Esophagus muscularis mucosa (tissue), 3 donors: ENCODE data around the gene ARHGEF39.
"Not testable (repeated sequence)": the region's sequence is repeated elsewhere in the genome, so short reads cannot be mapped to it uniquely, and the experiment has no call there.

Experiments used
- POLR2A ChIP-seq: fragments of 450-650 bp; IDR thresholded peaks from one replicate; pipeline ENCODE4 v1.6.1; 2017; ENCODE audit warnings: antibody characterized with exemption, moderate library complexity, mild to moderate bottlenecking, low read depth
- TF ChIP-seq, protein P1 (sequence below), 3 experiments: fragments of 200-600 bp in 2 of 3; fragments of 450-650 bp in 1 of 3; sonication (generic) in 2 of 3; IDR thresholded peaks; one replicate each; pipeline ENCODE4 v1.5.1; 2017 to 2019; ENCODE audit warnings: antibody characterized with exemption in 3 of 3, mild to moderate bottlenecking in 2 of 3, moderate library complexity in 1 of 3

GRCh38 chr9:35640431-35640830 lies 24.6 kb downstream of the ARHGEF39 start:
- TF ChIP-seq, protein P1, sequence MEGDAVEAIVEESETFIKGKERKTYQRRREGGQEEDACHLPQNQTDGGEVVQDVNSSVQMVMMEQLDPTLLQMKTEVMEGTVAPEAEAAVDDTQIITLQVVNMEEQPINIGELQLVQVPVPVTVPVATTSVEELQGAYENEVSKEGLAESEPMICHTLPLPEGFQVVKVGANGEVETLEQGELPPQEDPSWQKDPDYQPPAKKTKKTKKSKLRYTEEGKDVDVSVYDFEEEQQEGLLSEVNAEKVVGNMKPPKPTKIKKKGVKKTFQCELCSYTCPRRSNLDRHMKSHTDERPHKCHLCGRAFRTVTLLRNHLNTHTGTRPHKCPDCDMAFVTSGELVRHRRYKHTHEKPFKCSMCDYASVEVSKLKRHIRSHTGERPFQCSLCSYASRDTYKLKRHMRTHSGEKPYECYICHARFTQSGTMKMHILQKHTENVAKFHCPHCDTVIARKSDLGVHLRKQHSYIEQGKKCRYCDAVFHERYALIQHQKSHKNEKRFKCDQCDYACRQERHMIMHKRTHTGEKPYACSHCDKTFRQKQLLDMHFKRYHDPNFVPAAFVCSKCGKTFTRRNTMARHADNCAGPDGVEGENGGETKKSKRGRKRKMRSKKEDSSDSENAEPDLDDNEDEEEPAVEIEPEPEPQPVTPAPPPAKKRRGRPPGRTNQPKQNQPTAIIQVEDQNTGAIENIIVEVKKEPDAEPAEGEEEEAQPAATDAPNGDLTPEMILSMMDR (IDR thresholded peaks at IDR 0.05) = not testable (repeated sequence)
- not testable (repeated sequence) for TF ChIP-seq POLR2A
